Thoracic aorta (tissue), 2 donors: ENCODE results near the gene C3orf33. TPM values are rescaled to one million over a fixed set of nuclear protein-coding genes. Genes with fewer than 3 reads are reported as not detected.

Experiments used
- ATAC-seq: fragments of 150-250 bp; one replicate; pipeline ENCODE4 v1.8.0; 2017; ENCODE audit warnings: low read depth; ENCODE audit not compliant: insufficient number of reproducible peaks, low FRiP score
- DNase-seq: peaks from one replicate; pipeline ENCODE4 v3.0.0-alpha.2; 2020; ENCODE audit warnings: low spot score
- H3K27ac ChIP-seq, 2 donors: fragments of 200-600 bp; sonication (generic); 1 replicate in 1 of 2; 2 replicates in 1 of 2; pipeline ENCODE4 v1.5.1; 2016; ENCODE audit warnings: mild to moderate bottlenecking in 2 of 2, moderate library complexity in 2 of 2
- H3K27me3 ChIP-seq: fragments of 200-600 bp; sonication (generic); replicated peaks from 2 replicates; pipeline ENCODE4 v1.6.0; 2016; ENCODE audit warnings: mild to moderate bottlenecking; ENCODE audit not compliant: insufficient read depth
- H3K36me3 ChIP-seq: fragments of 200-600 bp; sonication (generic); one replicate; pipeline ENCODE4 v1.5.1; 2016
- H3K4me1 ChIP-seq, 2 donors: fragments of 200-600 bp; sonication (generic); 1 replicate in 1 of 2; 2 replicates in 1 of 2; pipeline versions ENCODE4 v1.5.1 to v1.6.0; 2016; ENCODE audit warnings: low read depth in 2 of 2, mild to moderate bottlenecking in 1 of 2; ENCODE audit not compliant: control insufficient read depth in 1 of 2
- H3K4me3 ChIP-seq: fragments of 200-600 bp; sonication (generic); 2 replicates; pipeline ENCODE4 v1.5.1; 2016; ENCODE audit warnings: mild to moderate bottlenecking
- H3K9me3 ChIP-seq: fragments of 200-600 bp; sonication (generic); 2 replicates; pipeline ENCODE4 v1.5.1; 2016
- total RNA-seq, 2 donors: library from RNA; depleted of rRNA; stranded (reverse); fragments of >200 nt; gene quantifications; one replicate each; pipeline versions ENCODE4 v1.1.0 to v1.2.3, GENCODE V29; 2016
- TF ChIP-seq, protein P1 (sequence below): fragments of 200-600 bp; sonication (generic); IDR thresholded peaks from one replicate; pipeline ENCODE4 v1.5.1; 2019; ENCODE audit warnings: antibody characterized with exemption

The C3orf33 gene
- total RNA-seq, 2 donors from 2014 or later: 0.92 to 1.5 TPM

DNA sequence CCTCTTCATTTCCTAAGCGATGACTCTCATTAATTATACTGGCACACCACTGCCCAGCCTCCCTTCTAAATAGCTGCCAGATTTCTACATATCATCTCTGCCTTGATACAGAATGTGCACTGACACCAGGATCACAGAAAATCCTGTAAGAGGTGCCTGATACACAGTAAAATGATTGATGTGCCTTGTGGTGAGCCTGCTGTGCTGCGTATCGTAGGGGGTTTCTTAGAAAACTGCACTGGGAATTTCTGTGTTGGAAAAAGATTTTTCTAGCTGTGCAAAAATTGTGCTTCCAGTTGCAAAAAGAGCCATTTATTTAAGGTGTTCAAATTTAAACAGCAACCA lies 58.2 kb downstream of the C3orf33 start:
- TF ChIP-seq, protein P1, sequence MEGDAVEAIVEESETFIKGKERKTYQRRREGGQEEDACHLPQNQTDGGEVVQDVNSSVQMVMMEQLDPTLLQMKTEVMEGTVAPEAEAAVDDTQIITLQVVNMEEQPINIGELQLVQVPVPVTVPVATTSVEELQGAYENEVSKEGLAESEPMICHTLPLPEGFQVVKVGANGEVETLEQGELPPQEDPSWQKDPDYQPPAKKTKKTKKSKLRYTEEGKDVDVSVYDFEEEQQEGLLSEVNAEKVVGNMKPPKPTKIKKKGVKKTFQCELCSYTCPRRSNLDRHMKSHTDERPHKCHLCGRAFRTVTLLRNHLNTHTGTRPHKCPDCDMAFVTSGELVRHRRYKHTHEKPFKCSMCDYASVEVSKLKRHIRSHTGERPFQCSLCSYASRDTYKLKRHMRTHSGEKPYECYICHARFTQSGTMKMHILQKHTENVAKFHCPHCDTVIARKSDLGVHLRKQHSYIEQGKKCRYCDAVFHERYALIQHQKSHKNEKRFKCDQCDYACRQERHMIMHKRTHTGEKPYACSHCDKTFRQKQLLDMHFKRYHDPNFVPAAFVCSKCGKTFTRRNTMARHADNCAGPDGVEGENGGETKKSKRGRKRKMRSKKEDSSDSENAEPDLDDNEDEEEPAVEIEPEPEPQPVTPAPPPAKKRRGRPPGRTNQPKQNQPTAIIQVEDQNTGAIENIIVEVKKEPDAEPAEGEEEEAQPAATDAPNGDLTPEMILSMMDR: no peak
- Histone ChIP-seq H3K27me3 (no peaks in the 10 kb centered on the region), H3K4me3 (no peak overlapping the region), H3K36me3 (no peaks in the 10 kb centered on the region), H3K27ac (no peak overlapping the region), H3K9me3 (no peaks in the 10 kb centered on the region), H3K4me1 (peaks cover 4 to 16% of the 10 kb centered on the region in 2 donors)
- no peak for DNase-seq
- no peak for ATAC-seq

DNA sequence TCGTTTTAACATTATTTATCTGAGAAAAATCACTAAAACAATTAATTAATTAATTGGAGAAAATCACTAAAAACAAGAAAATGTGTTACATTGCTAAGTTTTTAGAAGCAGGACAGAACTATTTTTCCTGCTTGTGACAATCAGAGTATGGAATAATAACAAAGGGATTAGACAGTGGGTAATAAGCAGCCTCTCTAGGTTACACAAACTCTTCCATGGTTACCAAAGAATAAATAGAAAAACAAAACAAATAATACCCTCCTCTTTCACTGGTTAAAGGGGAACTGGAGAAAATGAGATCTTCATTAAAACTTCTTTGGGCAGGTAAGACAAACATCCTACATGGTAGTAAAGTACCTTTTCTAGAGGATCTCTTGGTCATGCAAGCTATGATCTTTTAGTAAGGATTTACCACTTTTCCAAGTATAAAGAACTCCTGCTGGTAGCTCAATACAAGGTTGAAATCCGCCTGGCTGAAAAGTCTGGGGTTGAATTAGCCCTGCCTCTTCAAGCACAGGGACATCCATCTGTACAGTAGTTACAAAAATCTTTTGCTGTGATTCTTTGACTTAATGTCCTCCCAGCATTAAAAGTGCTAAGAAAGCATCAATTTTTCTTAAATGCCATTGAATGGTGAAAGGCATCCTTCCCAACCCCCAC lies 58.7 kb downstream of the C3orf33 start:
- Histone ChIP-seq H3K4me1 (peaks cover 4 to 16% of the 10 kb centered on the region in 2 donors), H3K4me3 (no peak overlapping the region), H3K27ac (no peak overlapping the region), H3K36me3 (no peaks in the 10 kb centered on the region), H3K9me3 (no peaks in the 10 kb centered on the region), H3K27me3 (no peaks in the 10 kb centered on the region)
- no peak for DNase-seq
- TF ChIP-seq, protein P1: no peak
- no peak for ATAC-seq

DNA sequence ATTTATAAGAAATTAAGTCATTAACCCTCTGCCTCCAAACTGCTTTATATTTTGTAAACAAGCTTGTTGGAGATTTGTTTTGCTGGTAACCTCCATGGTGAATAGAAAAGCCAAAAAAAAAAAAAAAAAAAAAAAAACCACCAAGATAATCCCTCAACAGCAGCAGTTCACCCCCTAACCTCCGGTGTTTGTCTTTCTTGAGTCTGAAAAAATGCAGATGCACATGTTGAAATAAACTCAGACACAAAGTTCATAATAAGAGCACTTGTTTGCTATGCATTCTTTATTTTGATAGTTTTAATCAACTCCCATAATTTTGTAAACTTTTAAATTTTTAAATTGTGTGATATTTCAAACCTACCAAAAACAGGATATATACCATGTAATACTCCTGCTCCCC lies 59.4 kb downstream of the C3orf33 start:
- H3K27me3 ChIP-seq: no peaks in the 10 kb centered on the region
- TF ChIP-seq, protein P1: no peak
- peaks cover 4 to 16% of the 10 kb centered on the region in 2 donors for H3K4me1 ChIP-seq
- DNase-seq (no peak), ATAC-seq (no peak)
- no peaks in the 10 kb centered on the region for H3K9me3 ChIP-seq
- no peak overlapping the region for H3K27ac ChIP-seq
- H3K36me3 ChIP-seq: no peaks in the 10 kb centered on the region
- H3K4me3 ChIP-seq: no peak overlapping the region

DNA sequence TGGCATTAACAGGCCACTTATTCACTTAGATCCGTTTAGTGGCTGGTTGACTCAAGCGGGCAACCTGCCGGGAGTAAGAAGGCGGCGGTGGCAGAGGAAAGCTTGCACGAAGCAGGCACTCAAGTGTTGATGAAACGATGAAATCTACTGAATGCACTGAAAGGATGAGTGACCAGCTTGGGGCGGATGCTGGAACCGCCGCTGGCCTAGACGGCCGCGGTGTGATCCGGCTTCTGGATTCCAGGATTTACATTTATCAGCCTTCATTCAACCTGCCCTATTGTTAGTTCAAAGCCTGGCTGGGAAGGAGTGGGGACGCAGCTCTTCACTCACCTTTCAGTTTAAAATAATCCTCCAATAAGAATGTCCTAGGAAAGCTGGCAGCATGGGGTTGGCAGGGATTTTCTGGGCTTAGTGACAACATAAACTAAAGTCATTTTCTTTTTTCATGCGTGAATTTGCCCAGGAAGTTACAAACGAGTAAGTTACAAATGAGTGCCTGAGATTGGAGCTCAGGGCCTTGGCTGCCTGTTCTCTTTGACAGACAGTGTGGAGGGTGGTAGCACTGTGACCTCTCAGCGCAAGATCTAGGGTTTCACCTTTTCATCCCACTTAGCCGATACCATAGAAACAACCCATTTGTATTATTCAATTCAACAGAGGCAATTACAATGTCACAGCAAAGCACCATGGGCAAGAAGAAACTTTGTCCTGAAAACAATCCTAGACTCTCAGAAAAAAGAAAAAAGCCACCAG lies 60.1 kb downstream of the C3orf33 start:
- H3K27ac ChIP-seq: no peak overlapping the region
- no peak for ATAC-seq

More for the DNA sequence above, 60.1 kb downstream of the C3orf33 start:
- Histone ChIP-seq H3K36me3 (no peaks in the 10 kb centered on the region), H3K4me1 (peaks cover 4 to 16% of the 10 kb centered on the region in 2 donors), H3K27me3 (no peaks in the 10 kb centered on the region), H3K4me3 (peak overlapping the region; percentile 76), H3K9me3 (no peaks in the 10 kb centered on the region)
- TF ChIP-seq, protein P1: no peak
- no peak for DNase-seq
